Body of pancreas (tissue), 4 donors: Measurements from ENCODE around the gene CD80. TPM values are rescaled to one million over a fixed set of nuclear protein-coding genes. Genes with fewer than 3 reads are reported as not detected.

ENCODE experiments used
- ATAC-seq: fragments of 150-250 bp; one replicate; pipeline ENCODE4 v1.9.1; 2016
- DNase-seq, 4 donors: peaks; one replicate each; pipeline ENCODE4 v3.0.0-alpha.2; 2019
- H3K27ac ChIP-seq, 4 donors: fragments of 200-600 bp; sonication (generic); 1 replicate in 3 of 4; 2 replicates in 1 of 4; pipeline versions ENCODE4 v1.5.1 to v1.6.1; 2016 to 2019; ENCODE audit warnings: mild to moderate bottlenecking in 1 of 4, mixed read lengths in 1 of 4, moderate library complexity in 1 of 4
- H3K27me3 ChIP-seq, 2 donors: fragments of 200-600 bp; sonication (generic); one replicate each; pipeline ENCODE4 v1.6.0; 2016; ENCODE audit warnings: mild to moderate bottlenecking in 1 of 2
- H3K36me3 ChIP-seq, 2 donors: fragments of 200-600 bp; sonication (generic); replicated peaks in 1 of 2; 2 replicates each; pipeline ENCODE4 v1.5.1; 2016; ENCODE audit warnings: low read depth in 2 of 2; ENCODE audit not compliant: insufficient read depth in 1 of 2
- H3K4me1 ChIP-seq: fragments of 200-600 bp; sonication (generic); one replicate; pipeline ENCODE4 v1.6.0; 2016
- H3K4me3 ChIP-seq, 2 donors: fragments of 200-600 bp; sonication (generic); 1 replicate in 1 of 2; 2 replicates in 1 of 2; pipeline ENCODE4 v1.5.1; 2016 to 2019
- H3K9me3 ChIP-seq, 3 donors: fragments of 200-600 bp; sonication (generic); 1 replicate in 2 of 3; 2 replicates in 1 of 3; pipeline ENCODE4 v1.5.1; 2016
- POLR2A ChIP-seq, 3 donors: fragments of 450-650 bp; IDR thresholded peaks; one replicate each; pipeline ENCODE4 v1.6.1; 2016; ENCODE audit warnings: antibody characterized with exemption in 3 of 3, mild to moderate bottlenecking in 2 of 3
- WGBS, 2 donors: methylation state at CpG; one replicate each; pipeline ENCODE4 v1.1.5; 2017; 5-methylcytosine and 5-hydroxymethylcytosine counted together
- intact Hi-C: fragments of 100-400 bp; cut with DNase I; formaldehyde crosslinking; loops from one replicate; pipeline ENCODE4 v1.15.1; 2023
- total RNA-seq, 2 donors: library from RNA; depleted of rRNA; stranded (reverse); fragments of >200 nt; gene quantifications; one replicate each; pipeline ENCODE4 v1.1.0, GENCODE V29; 2016
- TF ChIP-seq, protein P1 (sequence below), 7 experiments: fragments of 450-650 bp in 4 of 7; fragments of 200-600 bp in 3 of 7; sonication (generic) in 3 of 7; IDR thresholded peaks; one replicate each; pipeline ENCODE4 v1.5.1; 2016 to 2019; ENCODE audit warnings: antibody characterized with exemption in 7 of 7

The CD80 gene
- total RNA-seq, 2 donors from 2014 or later: 0.26 TPM; not detected in 1

DNA sequence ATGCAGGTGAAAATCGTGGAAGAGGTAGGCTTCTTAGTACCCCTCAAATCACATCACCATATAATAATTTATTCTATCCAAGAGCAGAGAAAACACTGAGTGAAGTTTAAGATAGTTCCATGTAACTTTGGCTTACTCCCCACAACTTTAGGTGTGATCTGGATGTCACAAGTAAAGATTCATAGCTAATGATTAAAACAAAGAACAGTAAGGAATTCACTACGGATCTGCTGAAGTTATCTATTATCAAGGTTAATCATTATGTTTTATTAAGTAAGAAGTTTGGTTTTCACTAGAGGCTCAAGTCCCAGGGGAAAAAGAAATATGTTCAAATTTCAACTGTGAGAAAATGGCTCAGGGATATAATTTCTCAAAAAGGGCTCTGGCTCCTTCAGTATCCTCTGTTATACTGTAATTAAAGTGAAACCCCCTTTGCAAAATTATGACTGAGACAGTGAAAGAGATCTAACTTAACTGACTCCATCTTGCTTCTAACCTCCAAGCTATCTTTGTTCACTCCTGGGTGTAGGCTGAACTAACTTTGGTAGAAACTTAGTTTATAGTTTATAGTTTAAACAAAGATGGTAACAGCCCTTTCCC, 17.1 kb downstream of the CD80 start:
- WGBS, 2 donors: 32 to 37% methylated on average over 2 of the region's 2 CpGs
- Histone ChIP-seq H3K36me3 (no peaks in the 10 kb centered on the region), H3K4me3 (no peak overlapping the region), H3K27me3 (no peaks in the 10 kb centered on the region), H3K4me1 (peaks cover 8% of the 10 kb centered on the region), H3K27ac (peak overlapping the region in 2 of 4 donors; percentile 31 to 65), H3K9me3 (no peaks in the 10 kb centered on the region)
- TF ChIP-seq POLR2A (IDR thresholded peaks at IDR 0.05): no peak
- TF ChIP-seq, protein P1, sequence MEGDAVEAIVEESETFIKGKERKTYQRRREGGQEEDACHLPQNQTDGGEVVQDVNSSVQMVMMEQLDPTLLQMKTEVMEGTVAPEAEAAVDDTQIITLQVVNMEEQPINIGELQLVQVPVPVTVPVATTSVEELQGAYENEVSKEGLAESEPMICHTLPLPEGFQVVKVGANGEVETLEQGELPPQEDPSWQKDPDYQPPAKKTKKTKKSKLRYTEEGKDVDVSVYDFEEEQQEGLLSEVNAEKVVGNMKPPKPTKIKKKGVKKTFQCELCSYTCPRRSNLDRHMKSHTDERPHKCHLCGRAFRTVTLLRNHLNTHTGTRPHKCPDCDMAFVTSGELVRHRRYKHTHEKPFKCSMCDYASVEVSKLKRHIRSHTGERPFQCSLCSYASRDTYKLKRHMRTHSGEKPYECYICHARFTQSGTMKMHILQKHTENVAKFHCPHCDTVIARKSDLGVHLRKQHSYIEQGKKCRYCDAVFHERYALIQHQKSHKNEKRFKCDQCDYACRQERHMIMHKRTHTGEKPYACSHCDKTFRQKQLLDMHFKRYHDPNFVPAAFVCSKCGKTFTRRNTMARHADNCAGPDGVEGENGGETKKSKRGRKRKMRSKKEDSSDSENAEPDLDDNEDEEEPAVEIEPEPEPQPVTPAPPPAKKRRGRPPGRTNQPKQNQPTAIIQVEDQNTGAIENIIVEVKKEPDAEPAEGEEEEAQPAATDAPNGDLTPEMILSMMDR (IDR thresholded peaks at IDR 0.05): no peak
- intact Hi-C loops: no loop called here
- DNase-seq (no peak), ATAC-seq (peak; percentile 70)

DNA sequence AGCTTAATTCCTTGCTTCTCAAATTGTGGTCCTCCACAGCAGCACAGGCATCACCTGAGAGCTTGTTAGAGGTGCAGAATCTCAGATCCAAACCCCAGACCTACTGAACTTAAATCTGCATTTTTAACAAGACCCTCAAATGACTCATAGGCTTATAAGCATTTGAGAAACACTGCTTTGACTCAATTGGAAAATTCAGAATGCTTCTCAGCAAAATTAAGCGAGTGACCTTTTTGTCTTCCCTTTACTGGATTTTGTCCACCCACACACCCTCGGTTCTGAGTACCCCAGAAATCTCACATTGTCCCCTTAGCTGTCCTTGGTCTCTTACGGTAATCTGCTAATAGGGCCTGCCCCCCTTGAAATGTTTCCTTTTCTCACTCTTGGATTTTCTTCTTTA, 17.9 kb downstream of the CD80 start:
- Histone ChIP-seq H3K4me1 (peaks cover 8% of the 10 kb centered on the region), H3K36me3 (no peaks in the 10 kb centered on the region), H3K27ac (peak overlapping the region in 2 of 4 donors; percentile 31 to 65), H3K9me3 (no peaks in the 10 kb centered on the region), H3K27me3 (no peaks in the 10 kb centered on the region), H3K4me3 (no peak overlapping the region)
- intact Hi-C loops: no loop called here
- DNase-seq (no peak), ATAC-seq (no peak)
- no peak for TF ChIP-seq POLR2A (IDR thresholded peaks at IDR 0.05)
- TF ChIP-seq, protein P1 (IDR thresholded peaks at IDR 0.05): no peak
- WGBS, 2 donors: 63 to 65% methylated on average over 3 of the region's 3 CpGs

DNA sequence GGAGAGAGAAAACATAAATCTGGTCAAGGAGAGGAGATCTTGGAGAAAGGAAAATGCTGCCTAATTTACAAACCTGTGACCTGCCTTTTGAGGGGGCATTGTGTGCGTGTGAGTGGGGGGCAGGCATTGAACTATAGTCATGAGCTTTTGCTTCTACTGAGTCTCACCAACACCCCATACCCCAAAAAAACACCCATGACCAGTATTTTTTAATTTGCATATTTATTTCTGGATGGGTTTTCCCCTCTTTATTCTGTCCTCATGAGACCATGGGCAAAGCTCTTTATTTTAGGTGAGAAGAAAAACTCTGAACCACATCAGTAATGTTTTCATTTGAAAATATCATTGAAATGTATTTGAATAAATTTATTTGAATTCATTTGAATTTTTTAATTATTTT, 20.6 kb downstream of the CD80 start:
- DNase-seq (no peak), ATAC-seq (no peak)
- Histone ChIP-seq H3K36me3 (no peaks in the 10 kb centered on the region), H3K27ac (no peak overlapping the region), H3K9me3 (no peaks in the 10 kb centered on the region), H3K4me1 (peaks cover 8% of the 10 kb centered on the region), H3K27me3 (no peaks in the 10 kb centered on the region), H3K4me3 (no peak overlapping the region)
- 88 to 92% methylated on average over 1 of the region's 1 CpG for WGBS, 2 donors
- TF ChIP-seq, protein P1 (IDR thresholded peaks at IDR 0.05): no peak
- no peak for TF ChIP-seq POLR2A (IDR thresholded peaks at IDR 0.05)
- intact Hi-C loops: no loop called here

DNA sequence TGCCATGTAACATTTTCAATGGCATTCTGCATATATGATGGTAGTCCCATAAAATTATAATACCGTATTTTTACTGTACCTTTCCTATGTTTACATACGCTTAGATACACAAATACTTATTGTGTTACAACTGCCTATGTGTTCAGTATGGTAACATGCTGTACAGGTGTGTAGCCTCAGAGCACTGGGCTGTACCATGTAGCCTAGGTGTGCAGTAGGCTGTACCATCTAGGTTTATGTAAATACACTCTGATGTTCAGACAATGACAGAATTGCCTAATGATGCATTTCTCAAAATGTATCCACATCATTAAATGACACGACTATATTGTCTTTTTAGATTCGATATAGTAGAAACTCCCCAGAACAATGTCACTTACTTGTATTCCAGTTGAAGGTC, 22.7 kb downstream of the CD80 start:
- intact Hi-C loops: no loop called here
- Histone ChIP-seq H3K4me3 (no peak overlapping the region), H3K4me1 (peaks cover 6% of the 10 kb centered on the region), H3K27me3 (no peaks in the 10 kb centered on the region), H3K36me3 (no peaks in the 10 kb centered on the region), H3K27ac (no peak overlapping the region), H3K9me3 (no peaks in the 10 kb centered on the region)
- WGBS, 2 donors: 91 to 94% methylated on average over 4 of the region's 4 CpGs
- ATAC-seq (no peak), DNase-seq (no peak)
- no peak for TF ChIP-seq POLR2A (IDR thresholded peaks at IDR 0.05)
- TF ChIP-seq, protein P1 (IDR thresholded peaks at IDR 0.05): no peak

DNA sequence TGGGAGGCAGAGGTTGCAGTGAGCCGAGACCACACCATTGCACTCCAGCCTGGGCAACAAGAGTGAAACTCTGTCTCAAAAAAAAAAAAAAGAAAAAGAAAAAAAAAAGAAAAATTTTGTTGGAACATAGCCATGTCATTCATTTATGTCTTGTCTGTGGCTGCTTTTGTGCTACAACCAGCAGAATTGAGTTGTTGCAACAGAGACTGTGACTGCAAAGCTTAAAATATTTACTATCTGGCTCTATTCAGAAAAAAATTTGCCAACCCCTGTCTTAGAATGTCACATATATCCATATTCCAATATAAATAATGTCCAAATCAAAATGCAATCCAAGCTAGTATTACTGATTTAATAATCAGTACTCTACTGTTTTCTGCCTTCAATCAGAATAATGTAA, 25.1 kb downstream of the CD80 start:
- H3K36me3 ChIP-seq: no peaks in the 10 kb centered on the region
- no peaks in the 10 kb centered on the region for H3K9me3 ChIP-seq
- H3K27me3 ChIP-seq: no peaks in the 10 kb centered on the region
- TF ChIP-seq, protein P1 (IDR thresholded peaks at IDR 0.05): no peak
- no peak for TF ChIP-seq POLR2A (IDR thresholded peaks at IDR 0.05)
- 92 to 100% methylated on average over 1 of the region's 1 CpG for WGBS, 2 donors
- DNase-seq (no peak), ATAC-seq (no peak)
- no peaks in the 10 kb centered on the region for H3K4me1 ChIP-seq
- intact Hi-C loops: no loop called here
- no peak overlapping the region for H3K4me3 ChIP-seq
- H3K27ac ChIP-seq: no peak overlapping the region
